GM21528 (cell line): ENCODE measurements around the gene BCDIN3D.
"Not testable (repeated sequence)": the region's sequence is repeated elsewhere in the genome, so short reads cannot be mapped to it uniquely, and the experiment has no call there.

Experiments
- ATAC-seq: cut with Tn5 transposase; IDR thresholded peaks from one replicate; pipeline ENCODE4 v1.9.1; 2021; ENCODE audit warnings: mild to moderate bottlenecking, moderate library complexity; ENCODE audit not compliant: unreplicated experiment, low FRiP score

Gene BCDIN3D

GRCh38 chr12:49842519-49843352 lies at the start of gene BCDIN3D:
Gene BCDIN3D, minus strand, starts transcription at chr12:49843106. Its CDS starts 19 bp downstream, at chr12:49843087.
- ATAC-seq = peak; percentile 82

- ATAC-seq = no peak
Observed at GRCh38 chr12:49892084-49892731, 49.3 kb upstream of the BCDIN3D start.

GRCh38 chr12:49891476-49891875 lies 48.6 kb upstream of the BCDIN3D start:
- ATAC-seq = no peak

GRCh38 chr12:49891012-49891411 lies 48.1 kb upstream of the BCDIN3D start:
- ATAC-seq = no peak

- ATAC-seq = no peak
Observed at GRCh38 chr12:49890096-49890461, 47.2 kb upstream of the BCDIN3D start.

- no peak for ATAC-seq
Observed at GRCh38 chr12:49889361-49890095, 46.6 kb upstream of the BCDIN3D start.

GRCh38 chr12:49888461-49889151 lies 45.7 kb upstream of the BCDIN3D start:
- ATAC-seq = no peak

- ATAC-seq = no peak
Observed at GRCh38 chr12:49887536-49888401, 44.9 kb upstream of the BCDIN3D start.

GRCh38 chr12:49887091-49887490 lies 44.2 kb upstream of the BCDIN3D start:
- no peak for ATAC-seq

- no peak for ATAC-seq
Observed at GRCh38 chr12:49885663-49886461, 43.0 kb upstream of the BCDIN3D start.

- ATAC-seq = no peak
Observed at GRCh38 chr12:49885118-49885517, 42.2 kb upstream of the BCDIN3D start.

- no peak for ATAC-seq
Observed at GRCh38 chr12:49882851-49883464, 40.1 kb upstream of the BCDIN3D start.

- no peak for ATAC-seq
Observed at GRCh38 chr12:49882248-49882850, 39.4 kb upstream of the BCDIN3D start.

GRCh38 chr12:49881415-49882247 lies 38.7 kb upstream of the BCDIN3D start:
- ATAC-seq = no peak

- no peak for ATAC-seq
Observed at GRCh38 chr12:49880756-49881414, 38.0 kb upstream of the BCDIN3D start.

- ATAC-seq = not testable (repeated sequence)
Observed at GRCh38 chr12:49879065-49879464, 36.2 kb upstream of the BCDIN3D start.

GRCh38 chr12:49878021-49878420 lies 35.1 kb upstream of the BCDIN3D start:
- ATAC-seq = no peak
